HepG2 (cell line): ENCODE measurements around the gene TGM2. TPM values are rescaled to one million over a fixed set of nuclear protein-coding genes. Genes with fewer than 3 reads are reported as not detected.

ENCODE experiments used
- CENPT ChIP-seq: sonication (generic); formaldehyde crosslinking; IDR thresholded peaks from 2 replicates; pipeline ENCODE4 v1.8.0; 2022; ENCODE audit warnings: low read depth, mild to moderate bottlenecking, moderate library complexity, missing genetic modification reagents
- HNF1A ChIP-seq, 2 experiments: sonication (generic) in 1 of 2; formaldehyde crosslinking in 1 of 2; IDR thresholded peaks; 2 replicates each; pipeline versions ENCODE4 v1.4.0 to v1.6.1; 2016 to 2020; ENCODE audit warnings: borderline replicate concordance in 1 of 2, low read depth in 1 of 2, mild to moderate bottlenecking in 1 of 2, missing genetic modification reagents in 1 of 2
- NRL ChIP-seq: sonication (generic); formaldehyde crosslinking; IDR thresholded peaks from 2 replicates; pipeline ENCODE4 v1.5.0; 2020; ENCODE audit warnings: missing genetic modification reagents, mild to moderate bottlenecking, moderate library complexity, borderline replicate concordance
- SUZ12 ChIP-seq: fragments of 150-350 bp; IDR thresholded peaks from 2 replicates; pipeline ENCODE4 v1.6.1; 2014; ENCODE audit warnings: low read depth, low read length
- ZFP37 ChIP-seq: sonication (generic); formaldehyde crosslinking; IDR thresholded peaks from 2 replicates; pipeline ENCODE4 v1.4.0; 2020; ENCODE audit warnings: missing genetic modification reagents, borderline replicate concordance
- ZFY ChIP-seq: sonication (generic); formaldehyde crosslinking; IDR thresholded peaks from 2 replicates; pipeline ENCODE4 v1.4.0; 2020; ENCODE audit warnings: missing genetic modification reagents
- ZKSCAN8 ChIP-seq: IDR thresholded peaks from 2 replicates; pipeline ENCODE4 v1.6.1; 2016; ENCODE audit warnings: borderline replicate concordance, missing genetic modification reagents, missing compliant biosample characterization
- ZNF382 ChIP-seq: sonication (generic); formaldehyde crosslinking; IDR thresholded peaks from 2 replicates; pipeline ENCODE4 v1.5.0; 2020; ENCODE audit warnings: missing genetic modification reagents, mild to moderate bottlenecking, borderline replicate concordance
- ZNF577 ChIP-seq: sonication (generic); formaldehyde crosslinking; IDR thresholded peaks from 2 replicates; pipeline ENCODE4 v1.4.0; 2020; ENCODE audit warnings: mild to moderate bottlenecking, low read depth, missing genetic modification reagents, borderline replicate concordance
- ZNF841 ChIP-seq: sonication (generic); formaldehyde crosslinking; IDR thresholded peaks from 2 replicates; pipeline ENCODE4 v1.8.1; 2023; ENCODE audit warnings: missing genetic modification reagents, borderline replicate concordance
- polyA plus RNA-seq, 8 experiments: library from polyadenylated mRNA; depleted of rRNA in 3 of 8; stranded (reverse) in 7 of 8; unstranded in 1 of 8; fragments of >200 nt; fragmentation: Illumina TruSeq in 4 of 8; extraction: Trizol in 4 of 8; gene quantifications; 2 replicates each; pipeline versions ENCODE4 v1.2.1 to v1.2.3, GENCODE V29; 2011 to 2016; ENCODE audit warnings: low read depth in 4 of 8, missing spikeins in 1 of 8, mixed read lengths in 1 of 8; ENCODE audit not compliant: insufficient read depth in 1 of 8
- total RNA-seq, 5 experiments: library from RNA; depleted of rRNA; stranded (reverse); fragments of >200 nt; fragmentation: Illumina TruSeq; extraction: Trizol; gene quantifications; 2 replicates each; pipeline ENCODE4 v1.2.3, GENCODE V29; 2016; ENCODE audit warnings: low read depth in 1 of 5
- TF ChIP-seq, protein P1 (sequence below): sonication (generic); formaldehyde crosslinking; IDR thresholded peaks from 2 replicates; pipeline ENCODE4 v1.4.0; 2020; ENCODE audit warnings: mild to moderate bottlenecking, missing genetic modification reagents, borderline replicate concordance
- TF ChIP-seq, protein P2 (sequence below): sonication (generic); formaldehyde crosslinking; IDR thresholded peaks from 2 replicates; pipeline ENCODE4 v1.9.0; 2022; ENCODE audit warnings: missing genetic modification reagents, mild to moderate bottlenecking, borderline replicate concordance
- TF ChIP-seq, protein P3 (sequence below): sonication (generic); formaldehyde crosslinking; IDR thresholded peaks from 2 replicates; pipeline ENCODE4 v1.5.0; 2020; ENCODE audit warnings: mild to moderate bottlenecking, missing genetic modification reagents, moderate library complexity

Gene TGM2
- total and polyA plus RNA-seq, 2 of the 13 experiments (the other 11 are each of a cell fraction or from before 2014, with no cell fraction given) = 4.2 to 46.4 TPM

DNA sequence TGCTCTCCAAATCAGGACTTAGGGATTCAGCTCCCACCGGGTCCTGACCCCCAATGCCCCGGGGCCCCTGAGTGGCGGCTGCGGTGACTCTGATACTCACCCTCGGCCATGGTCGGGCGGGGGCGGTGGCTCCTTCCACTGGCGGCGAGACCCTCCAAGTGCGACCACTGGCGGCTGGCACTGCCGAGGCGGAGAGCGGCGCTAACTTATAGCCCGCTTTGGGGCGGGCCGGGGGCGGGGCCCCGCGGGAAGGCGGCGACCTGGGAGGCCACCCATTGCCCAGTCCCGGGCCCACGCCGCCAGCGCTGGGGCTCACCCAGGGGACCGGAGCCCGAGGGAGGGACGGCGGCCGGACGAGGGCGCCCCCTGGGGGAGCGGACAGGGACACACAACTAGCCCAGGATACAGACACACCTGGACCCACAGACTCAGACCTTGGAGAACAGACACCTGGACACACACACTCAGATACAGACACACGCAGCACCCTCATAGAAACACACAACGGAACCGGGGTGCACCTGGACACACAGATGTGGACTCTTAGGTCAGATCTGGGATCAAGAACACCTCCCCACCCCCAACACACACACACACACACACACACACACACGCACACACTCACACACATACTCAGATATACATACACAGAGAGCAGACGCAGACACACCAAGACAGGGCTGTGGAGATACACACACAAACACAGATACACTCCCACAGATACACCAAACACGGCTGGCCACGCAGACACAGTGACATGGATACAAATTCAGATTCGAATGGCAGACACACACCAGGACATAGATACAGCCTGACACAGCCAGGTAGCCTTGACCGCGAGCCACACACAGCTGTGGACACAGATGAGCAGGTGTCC lies at the start of gene TGM2 (continued):
- TF ChIP-seq ZNF841 (CRISPR knock-in tag) (no peak), ZKSCAN8 (CRISPR knock-in tag) (peak; percentile 90; the same call in 1 of the 2 replicates), ZNF382 (CRISPR knock-in tag) (no peak), ZFY (CRISPR knock-in tag) (no peak), ZFP37 (0 out of 2 replicates have a peak, but pooled peaks have one; percentile 28), HNF1A (IDR thresholded peaks at IDR 0.05; ENCODE audit: low read depth) (no peak), HNF1A (CRISPR knock-in tag; IDR thresholded peaks at IDR 0.05; ENCODE audit: borderline replicate concordance) (peak; percentile 73; the same call in 1 of the 2 replicates), ZNF577 (CRISPR knock-in tag) (no peak), SUZ12 (no peak), CENPT (CRISPR knock-in tag) (0 out of 2 replicates have a peak, but pooled peaks have one; percentile 81), NRL (peak; percentile 4; the same call in 1 of the 2 replicates)
- TF ChIP-seq, protein P1, sequence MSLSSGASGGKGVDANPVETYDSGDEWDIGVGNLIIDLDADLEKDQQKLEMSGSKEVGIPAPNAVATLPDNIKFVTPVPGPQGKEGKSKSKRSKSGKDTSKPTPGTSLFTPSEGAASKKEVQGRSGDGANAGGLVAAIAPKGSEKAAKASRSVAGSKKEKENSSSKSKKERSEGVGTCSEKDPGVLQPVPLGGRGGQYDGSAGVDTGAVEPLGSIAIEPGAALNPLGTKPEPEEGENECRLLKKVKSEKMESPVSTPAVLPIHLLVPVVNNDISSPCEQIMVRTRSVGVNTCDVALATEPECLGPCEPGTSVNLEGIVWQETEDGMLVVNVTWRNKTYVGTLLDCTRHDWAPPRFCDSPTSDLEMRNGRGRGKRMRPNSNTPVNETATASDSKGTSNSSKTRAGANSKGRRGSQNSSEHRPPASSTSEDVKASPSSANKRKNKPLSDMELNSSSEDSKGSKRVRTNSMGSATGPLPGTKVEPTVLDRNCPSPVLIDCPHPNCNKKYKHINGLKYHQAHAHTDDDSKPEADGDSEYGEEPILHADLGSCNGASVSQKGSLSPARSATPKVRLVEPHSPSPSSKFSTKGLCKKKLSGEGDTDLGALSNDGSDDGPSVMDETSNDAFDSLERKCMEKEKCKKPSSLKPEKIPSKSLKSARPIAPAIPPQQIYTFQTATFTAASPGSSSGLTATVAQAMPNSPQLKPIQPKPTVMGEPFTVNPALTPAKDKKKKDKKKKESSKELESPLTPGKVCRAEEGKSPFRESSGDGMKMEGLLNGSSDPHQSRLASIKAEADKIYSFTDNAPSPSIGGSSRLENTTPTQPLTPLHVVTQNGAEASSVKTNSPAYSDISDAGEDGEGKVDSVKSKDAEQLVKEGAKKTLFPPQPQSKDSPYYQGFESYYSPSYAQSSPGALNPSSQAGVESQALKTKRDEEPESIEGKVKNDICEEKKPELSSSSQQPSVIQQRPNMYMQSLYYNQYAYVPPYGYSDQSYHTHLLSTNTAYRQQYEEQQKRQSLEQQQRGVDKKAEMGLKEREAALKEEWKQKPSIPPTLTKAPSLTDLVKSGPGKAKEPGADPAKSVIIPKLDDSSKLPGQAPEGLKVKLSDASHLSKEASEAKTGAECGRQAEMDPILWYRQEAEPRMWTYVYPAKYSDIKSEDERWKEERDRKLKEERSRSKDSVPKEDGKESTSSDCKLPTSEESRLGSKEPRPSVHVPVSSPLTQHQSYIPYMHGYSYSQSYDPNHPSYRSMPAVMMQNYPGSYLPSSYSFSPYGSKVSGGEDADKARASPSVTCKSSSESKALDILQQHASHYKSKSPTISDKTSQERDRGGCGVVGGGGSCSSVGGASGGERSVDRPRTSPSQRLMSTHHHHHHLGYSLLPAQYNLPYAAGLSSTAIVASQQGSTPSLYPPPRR (CRISPR knock-in tag) = peak; percentile 63
- TF ChIP-seq, protein P2, sequence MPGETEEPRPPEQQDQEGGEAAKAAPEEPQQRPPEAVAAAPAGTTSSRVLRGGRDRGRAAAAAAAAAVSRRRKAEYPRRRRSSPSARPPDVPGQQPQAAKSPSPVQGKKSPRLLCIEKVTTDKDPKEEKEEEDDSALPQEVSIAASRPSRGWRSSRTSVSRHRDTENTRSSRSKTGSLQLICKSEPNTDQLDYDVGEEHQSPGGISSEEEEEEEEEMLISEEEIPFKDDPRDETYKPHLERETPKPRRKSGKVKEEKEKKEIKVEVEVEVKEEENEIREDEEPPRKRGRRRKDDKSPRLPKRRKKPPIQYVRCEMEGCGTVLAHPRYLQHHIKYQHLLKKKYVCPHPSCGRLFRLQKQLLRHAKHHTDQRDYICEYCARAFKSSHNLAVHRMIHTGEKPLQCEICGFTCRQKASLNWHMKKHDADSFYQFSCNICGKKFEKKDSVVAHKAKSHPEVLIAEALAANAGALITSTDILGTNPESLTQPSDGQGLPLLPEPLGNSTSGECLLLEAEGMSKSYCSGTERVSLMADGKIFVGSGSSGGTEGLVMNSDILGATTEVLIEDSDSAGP = peak; percentile 90; the same call in 1 of the 2 replicates
- TF ChIP-seq, protein P3, sequence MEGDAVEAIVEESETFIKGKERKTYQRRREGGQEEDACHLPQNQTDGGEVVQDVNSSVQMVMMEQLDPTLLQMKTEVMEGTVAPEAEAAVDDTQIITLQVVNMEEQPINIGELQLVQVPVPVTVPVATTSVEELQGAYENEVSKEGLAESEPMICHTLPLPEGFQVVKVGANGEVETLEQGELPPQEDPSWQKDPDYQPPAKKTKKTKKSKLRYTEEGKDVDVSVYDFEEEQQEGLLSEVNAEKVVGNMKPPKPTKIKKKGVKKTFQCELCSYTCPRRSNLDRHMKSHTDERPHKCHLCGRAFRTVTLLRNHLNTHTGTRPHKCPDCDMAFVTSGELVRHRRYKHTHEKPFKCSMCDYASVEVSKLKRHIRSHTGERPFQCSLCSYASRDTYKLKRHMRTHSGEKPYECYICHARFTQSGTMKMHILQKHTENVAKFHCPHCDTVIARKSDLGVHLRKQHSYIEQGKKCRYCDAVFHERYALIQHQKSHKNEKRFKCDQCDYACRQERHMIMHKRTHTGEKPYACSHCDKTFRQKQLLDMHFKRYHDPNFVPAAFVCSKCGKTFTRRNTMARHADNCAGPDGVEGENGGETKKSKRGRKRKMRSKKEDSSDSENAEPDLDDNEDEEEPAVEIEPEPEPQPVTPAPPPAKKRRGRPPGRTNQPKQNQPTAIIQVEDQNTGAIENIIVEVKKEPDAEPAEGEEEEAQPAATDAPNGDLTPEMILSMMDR (CRISPR knock-in tag) = peak; percentile 95
